ENCODE measurements around the gene OBSCN. TPM values are rescaled to one million over a fixed set of nuclear protein-coding genes. Genes with fewer than 3 reads are reported as not detected.

The OBSCN gene
- total and polyA plus RNA-seq, 4 donors, result 0.54 to 5.6 (median 2.7) TPM

DNA sequence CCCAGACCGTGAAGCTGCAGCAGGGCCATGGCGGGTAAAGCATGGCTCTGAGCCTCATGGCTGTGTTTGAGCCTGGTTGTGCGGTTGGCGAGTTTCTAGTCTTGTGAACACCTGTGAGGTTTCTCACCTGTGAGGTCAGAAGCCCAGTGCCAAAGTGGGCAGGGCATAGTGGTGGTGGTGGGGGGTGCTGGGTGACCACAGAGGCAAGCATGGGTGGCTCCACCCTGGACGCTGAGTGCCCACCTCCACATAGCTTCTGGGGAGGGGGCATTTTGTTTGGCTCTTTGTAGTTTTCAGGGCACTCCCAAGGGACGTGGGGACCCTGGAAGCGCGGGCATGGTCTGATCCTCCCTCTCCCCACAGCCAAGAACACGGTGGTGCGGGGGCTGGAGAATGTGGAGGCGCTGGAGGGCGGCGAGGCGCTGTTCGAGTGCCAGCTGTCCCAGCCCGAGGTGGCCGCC, 107.7 kb downstream of the OBSCN start:
- Histone ChIP-seq H3K27me3 (ENCODE audit: control insufficient read depth in 4 of 4, insufficient read depth in 4 of 4, low read length in 3 of 4) (no peaks in the 10 kb centered on the region), H3K36me3 (ENCODE audit: control insufficient read depth in 4 of 4, insufficient read depth in 3 of 4, low read depth in 1 of 4, low read length in 3 of 4) (peaks cover 0 to under 1% (median 0%) of the 10 kb centered on the region in 4 donors), H3K9me3 (ENCODE audit: control insufficient read depth in 4 of 4, low read length in 3 of 4) (peaks cover 5 to 20% (median 11%) of the 10 kb centered on the region in 4 donors), H3K27ac (ENCODE audit: low read depth in 1 of 2, low read length in 2 of 2) (no peak overlapping the region), H3K9ac (ENCODE audit: low read depth in 1 of 2, low read length in 2 of 2) (no peak overlapping the region), H3K4me3 (ENCODE audit: low read depth in 1 of 3, low read length in 3 of 3) (no peak overlapping the region), H3K4me1 (ENCODE audit: control insufficient read depth in 4 of 4, insufficient read depth in 4 of 4, low read length in 3 of 4) (no peaks in the 10 kb centered on the region)
- 93% methylated on average over 17 of the region's 17 CpGs for WGBS
- TF ChIP-seq SP1 (IDR thresholded peaks at IDR 0.05), result no peak
- no peak for TF ChIP-seq YY1 (IDR thresholded peaks at IDR 0.05)
- TF ChIP-seq HNF4A (conservative IDR thresholded peaks at IDR 0.05), result no peak
- TF ChIP-seq TAF1 (conservative IDR thresholded peaks at IDR 0.05), result no peak
- TF ChIP-seq FOXA2 (IDR thresholded peaks at IDR 0.05), result no peak
- TF ChIP-seq, protein P1, sequence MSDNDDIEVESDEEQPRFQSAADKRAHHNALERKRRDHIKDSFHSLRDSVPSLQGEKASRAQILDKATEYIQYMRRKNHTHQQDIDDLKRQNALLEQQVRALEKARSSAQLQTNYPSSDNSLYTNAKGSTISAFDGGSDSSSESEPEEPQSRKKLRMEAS (IDR thresholded peaks at IDR 0.05), result no peak
- no peak for TF ChIP-seq RXRA (IDR thresholded peaks at IDR 0.05)
- TF ChIP-seq, protein P2, sequence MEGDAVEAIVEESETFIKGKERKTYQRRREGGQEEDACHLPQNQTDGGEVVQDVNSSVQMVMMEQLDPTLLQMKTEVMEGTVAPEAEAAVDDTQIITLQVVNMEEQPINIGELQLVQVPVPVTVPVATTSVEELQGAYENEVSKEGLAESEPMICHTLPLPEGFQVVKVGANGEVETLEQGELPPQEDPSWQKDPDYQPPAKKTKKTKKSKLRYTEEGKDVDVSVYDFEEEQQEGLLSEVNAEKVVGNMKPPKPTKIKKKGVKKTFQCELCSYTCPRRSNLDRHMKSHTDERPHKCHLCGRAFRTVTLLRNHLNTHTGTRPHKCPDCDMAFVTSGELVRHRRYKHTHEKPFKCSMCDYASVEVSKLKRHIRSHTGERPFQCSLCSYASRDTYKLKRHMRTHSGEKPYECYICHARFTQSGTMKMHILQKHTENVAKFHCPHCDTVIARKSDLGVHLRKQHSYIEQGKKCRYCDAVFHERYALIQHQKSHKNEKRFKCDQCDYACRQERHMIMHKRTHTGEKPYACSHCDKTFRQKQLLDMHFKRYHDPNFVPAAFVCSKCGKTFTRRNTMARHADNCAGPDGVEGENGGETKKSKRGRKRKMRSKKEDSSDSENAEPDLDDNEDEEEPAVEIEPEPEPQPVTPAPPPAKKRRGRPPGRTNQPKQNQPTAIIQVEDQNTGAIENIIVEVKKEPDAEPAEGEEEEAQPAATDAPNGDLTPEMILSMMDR (IDR thresholded peaks at IDR 0.05; ENCODE audit: low read depth, low read length, missing input control), result no peak
- TF ChIP-seq, protein P3, sequence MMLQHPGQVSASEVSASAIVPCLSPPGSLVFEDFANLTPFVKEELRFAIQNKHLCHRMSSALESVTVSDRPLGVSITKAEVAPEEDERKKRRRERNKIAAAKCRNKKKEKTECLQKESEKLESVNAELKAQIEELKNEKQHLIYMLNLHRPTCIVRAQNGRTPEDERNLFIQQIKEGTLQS (IDR thresholded peaks at IDR 0.05), result no peak
- no peak for TF ChIP-seq NR2F2 (IDR thresholded peaks at IDR 0.05)
- TF ChIP-seq HNF4G (IDR thresholded peaks at IDR 0.05), result no peak
- DNase-seq (ENCODE audit: low spot score), result no peak

DNA sequence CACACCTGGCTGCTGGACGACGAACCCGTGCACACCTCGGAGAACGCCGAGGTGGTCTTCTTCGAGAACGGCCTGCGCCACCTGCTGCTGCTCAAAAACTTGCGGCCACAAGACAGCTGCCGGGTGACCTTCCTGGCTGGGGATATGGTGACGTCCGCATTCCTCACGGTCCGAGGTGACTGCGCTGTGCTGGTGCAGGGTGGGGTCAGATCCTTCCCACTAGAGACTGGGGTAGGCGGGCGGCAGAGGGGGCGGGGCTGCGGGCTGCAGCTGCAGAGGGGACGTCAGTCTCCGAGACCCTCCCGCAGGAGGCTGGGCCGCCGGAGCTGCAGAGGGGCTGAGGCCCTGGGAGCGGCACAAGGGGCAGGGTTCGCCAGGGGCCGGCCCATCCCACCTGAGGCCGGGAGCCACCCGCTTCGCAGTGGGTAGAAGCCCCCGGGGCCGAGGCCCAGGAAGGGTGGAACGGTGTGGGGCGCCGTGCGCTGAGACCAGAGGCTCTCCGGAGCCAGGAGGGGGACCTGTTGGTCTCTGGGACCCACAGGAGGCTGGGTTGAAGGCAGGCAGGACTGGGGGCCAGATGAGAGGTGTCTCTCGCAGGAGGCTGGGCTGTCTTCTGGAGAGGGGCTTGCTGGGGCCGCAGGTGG, 108.2 kb downstream of the OBSCN start:
- Histone ChIP-seq H3K27me3 (ENCODE audit: control insufficient read depth in 4 of 4, insufficient read depth in 4 of 4, low read length in 3 of 4) (no peaks in the 10 kb centered on the region), H3K9ac (ENCODE audit: low read depth in 1 of 2, low read length in 2 of 2) (no peak overlapping the region), H3K4me3 (ENCODE audit: low read depth in 1 of 3, low read length in 3 of 3) (no peak overlapping the region), H3K27ac (ENCODE audit: low read depth in 1 of 2, low read length in 2 of 2) (no peak overlapping the region), H3K4me1 (ENCODE audit: control insufficient read depth in 4 of 4, insufficient read depth in 4 of 4, low read length in 3 of 4) (no peaks in the 10 kb centered on the region), H3K36me3 (ENCODE audit: control insufficient read depth in 4 of 4, insufficient read depth in 3 of 4, low read depth in 1 of 4, low read length in 3 of 4) (peaks cover 0 to 2% (median 0%) of the 10 kb centered on the region in 4 donors), H3K9me3 (ENCODE audit: control insufficient read depth in 4 of 4, low read length in 3 of 4) (peaks cover 5 to 20% (median 10%) of the 10 kb centered on the region in 4 donors)
- TF ChIP-seq, protein P3 (IDR thresholded peaks at IDR 0.05), result no peak
- TF ChIP-seq, protein P1 (IDR thresholded peaks at IDR 0.05), result no peak
- TF ChIP-seq GABPA (IDR thresholded peaks at IDR 0.05 in 1 of 2, conservative IDR thresholded peaks at IDR 0.05 in 1 of 2), result no peak
- TF ChIP-seq YY1 (IDR thresholded peaks at IDR 0.05), result no peak
- TF ChIP-seq TAF1 (conservative IDR thresholded peaks at IDR 0.05), result no peak
- no peak for TF ChIP-seq EGR1 (IDR thresholded peaks at IDR 0.05; ENCODE audit: low read depth in 2 of 2)
- no peak for DNase-seq (ENCODE audit: low spot score)
- 86% methylated on average over 40 of the region's 40 CpGs for WGBS
